ENCODE measurements around the gene THUMPD1. TPM values are rescaled to one million over a fixed set of nuclear protein-coding genes. Genes with fewer than 3 reads are reported as not detected.
"Not testable (repeated sequence)": the region's sequence is repeated elsewhere in the genome, so short reads cannot be mapped to it uniquely, and the experiment has no call there.

Gene THUMPD1
- total and polyA plus RNA-seq, 2 of the 4 experiments (the other 2 are of a cell fraction), result 34.5 to 109 TPM

DNA sequence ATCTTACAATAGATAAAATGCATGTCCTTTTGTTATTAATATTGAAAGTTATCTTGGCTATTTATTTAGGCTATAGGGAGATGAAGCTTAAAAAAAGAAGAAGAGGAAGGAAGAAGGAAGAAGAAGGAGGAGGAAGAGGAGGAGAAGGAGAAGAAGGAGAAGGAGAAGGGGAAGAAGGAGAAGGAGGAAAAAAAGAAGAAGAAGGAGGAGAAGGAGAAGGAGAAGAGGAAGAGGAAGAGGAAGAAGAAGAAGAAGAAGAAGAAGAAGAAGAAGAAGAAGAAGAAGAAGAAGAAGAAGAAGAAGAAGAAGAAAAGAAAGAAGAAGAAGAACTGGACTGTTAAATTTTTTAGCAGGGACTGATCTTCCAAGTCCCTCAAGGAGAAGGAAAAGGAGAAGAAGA is 23.9 kb downstream of the THUMPD1 start:
- H3K36me3 ChIP-seq (ENCODE audit: control insufficient read depth, insufficient read depth, low read length); H3K14ac ChIP-seq (replicated peaks; ENCODE audit: low read depth, low read length); POLR2A ChIA-PET (ENCODE audit: unreplicated experiment); H2AK5ac ChIP-seq (ENCODE audit: low read depth, low read length); H4K91ac ChIP-seq (ENCODE audit: insufficient read depth, low read depth, low read length); H3K4me3 ChIP-seq (ENCODE audit: insufficient read depth, low read depth, low read length); H3K18ac ChIP-seq (ENCODE audit: low read depth, low read length); H4K8ac ChIP-seq (ENCODE audit: low read depth in 2 of 2, low read length in 2 of 2); ATAC-seq (ENCODE audit: low read depth); H2BK20ac ChIP-seq (ENCODE audit: low read depth, low read length); H3K27me3 ChIP-seq (ENCODE audit: control insufficient read depth, insufficient read depth, low read length); H2BK5ac ChIP-seq (ENCODE audit: low read depth, low read length, poor library complexity, severe bottlenecking); H3K27ac ChIP-seq (ENCODE audit: insufficient read depth, low read length); H3K9me3 ChIP-seq (ENCODE audit: control insufficient read depth, insufficient read depth, low read length); H4K20me1 ChIP-seq (ENCODE audit: insufficient read depth, low read length); BruUV-seq (replicated peaks); H4K5ac ChIP-seq (ENCODE audit: low read depth, low read length); H3K9me1 ChIP-seq (ENCODE audit: insufficient read depth, low read length); H3K9ac ChIP-seq (ENCODE audit: low read depth, low read length); H2BK15ac ChIP-seq (ENCODE audit: low read depth, low read length); H2BK120ac ChIP-seq (ENCODE audit: low read depth, low read length); H3K79me1 ChIP-seq (ENCODE audit: low read depth in 1 of 2, low read length in 2 of 2); H3K4me1 ChIP-seq (ENCODE audit: control insufficient read depth, insufficient read depth, low read length); H3K23ac ChIP-seq (ENCODE audit: low read depth, low read length); in situ Hi-C loops (cut with MboI; ENCODE audit: low sequenced_read_pairs); H2AFZ ChIP-seq (replicated peaks; ENCODE audit: low read length, poor library complexity); DNase-seq; H3K4me2 ChIP-seq (ENCODE audit: low read depth, low read length); H3K56ac ChIP-seq (ENCODE audit: extremely low read depth, insufficient read depth, low read length); H3K4ac ChIP-seq (ENCODE audit: low read depth, low read length); CTCF ChIA-PET; H2AK9ac ChIP-seq (replicated peaks; ENCODE audit: low read depth, low read length, poor library complexity); intact Hi-C loops (cut with micrococcal nuclease); dilution Hi-C loops (cut with HindIII; ENCODE audit: low sequenced_read_pairs, unreplicated experiment): not testable (repeated sequence)
